HepG2 (cell line): ENCODE results near the gene ZNF700. TPM values are rescaled to one million over a fixed set of nuclear protein-coding genes. Genes with fewer than 3 reads are reported as not detected.

ENCODE experiments used
- ELF1 ChIP-seq: sonication (generic); formaldehyde crosslinking; IDR thresholded peaks from 2 replicates; pipeline ENCODE4 v1.4.0; 2020; ENCODE audit warnings: missing genetic modification reagents
- EZH2 ChIP-seq: conservative IDR thresholded peaks from 2 replicates; pipeline ENCODE4 v1.6.1; 2012; ENCODE audit warnings: mild to moderate bottlenecking, low read depth, low read length, moderate library complexity
- JUND ChIP-seq: sonication (generic); formaldehyde crosslinking; IDR thresholded peaks from 2 replicates; pipeline ENCODE4 v1.8.0; 2022; ENCODE audit warnings: mild to moderate bottlenecking, missing genetic modification reagents
- MIER3 ChIP-seq: IDR thresholded peaks from 2 replicates; pipeline ENCODE4 v1.6.1; 2016; ENCODE audit warnings: missing compliant biosample characterization, borderline replicate concordance
- MZF1 ChIP-seq: sonication (generic); formaldehyde crosslinking; IDR thresholded peaks from 2 replicates; pipeline ENCODE4 v1.8.1; 2023; ENCODE audit warnings: mild to moderate bottlenecking, missing genetic modification reagents, borderline replicate concordance
- PAXIP1 ChIP-seq: sonication (generic); formaldehyde crosslinking; conservative IDR thresholded peaks from 2 replicates; pipeline ENCODE4 v1.4.0; 2020; ENCODE audit warnings: mild to moderate bottlenecking, missing genetic modification reagents, moderate library complexity
- SETDB1 ChIP-seq: sonication (generic); formaldehyde crosslinking; IDR thresholded peaks from 2 replicates; pipeline ENCODE4 v1.5.1; 2020; ENCODE audit warnings: missing genetic modification reagents, mild to moderate bottlenecking, borderline replicate concordance
- SMAD3 ChIP-seq: sonication (generic); formaldehyde crosslinking; IDR thresholded peaks from 2 replicates; pipeline ENCODE4 v1.4.0; 2020; ENCODE audit warnings: missing genetic modification reagents
- ZBTB8A ChIP-seq: sonication (generic); formaldehyde crosslinking; IDR thresholded peaks from 2 replicates; pipeline ENCODE4 v1.4.0; 2020; ENCODE audit warnings: mild to moderate bottlenecking, low read depth, missing genetic modification reagents, borderline replicate concordance
- ZNF235 ChIP-seq: sonication (generic); formaldehyde crosslinking; IDR thresholded peaks from 2 replicates; pipeline ENCODE4 v1.8.1; 2023; ENCODE audit warnings: mild to moderate bottlenecking, missing genetic modification reagents, borderline replicate concordance
- ZNF30 ChIP-seq: sonication (generic); formaldehyde crosslinking; IDR thresholded peaks from 2 replicates; pipeline ENCODE4 v1.5.0; 2020; ENCODE audit warnings: mild to moderate bottlenecking, missing genetic modification reagents
- ZNF337 ChIP-seq: sonication (generic); formaldehyde crosslinking; IDR thresholded peaks from 2 replicates; pipeline ENCODE4 v1.5.1; 2020; ENCODE audit warnings: missing genetic modification reagents, low read depth, mild to moderate bottlenecking, borderline replicate concordance
- ZSCAN22 ChIP-seq: sonication (generic); formaldehyde crosslinking; IDR thresholded peaks from 2 replicates; pipeline ENCODE4 v1.4.0; 2020; ENCODE audit warnings: mild to moderate bottlenecking, missing genetic modification reagents
- ZSCAN5A ChIP-seq: sonication (generic); formaldehyde crosslinking; IDR thresholded peaks from 2 replicates; pipeline ENCODE4 v1.8.0; 2022; ENCODE audit warnings: mild to moderate bottlenecking, missing genetic modification reagents, borderline replicate concordance
- polyA plus RNA-seq, 8 experiments: library from polyadenylated mRNA; depleted of rRNA in 3 of 8; stranded (reverse) in 7 of 8; unstranded in 1 of 8; fragments of >200 nt; fragmentation: Illumina TruSeq in 4 of 8; extraction: Trizol in 4 of 8; gene quantifications; 2 replicates each; pipeline versions ENCODE4 v1.2.1 to v1.2.3, GENCODE V29; 2011 to 2016; ENCODE audit warnings: low read depth in 4 of 8, missing spikeins in 1 of 8, mixed read lengths in 1 of 8; ENCODE audit not compliant: insufficient read depth in 1 of 8
- total RNA-seq, 5 experiments: library from RNA; depleted of rRNA; stranded (reverse); fragments of >200 nt; fragmentation: Illumina TruSeq; extraction: Trizol; gene quantifications; 2 replicates each; pipeline ENCODE4 v1.2.3, GENCODE V29; 2016; ENCODE audit warnings: low read depth in 1 of 5
- TF ChIP-seq, protein P1 (sequence below): IDR thresholded peaks from 2 replicates; pipeline ENCODE4 v1.6.1; 2016; ENCODE audit warnings: low read depth, missing genetic modification reagents, missing compliant biosample characterization
- TF ChIP-seq, protein P2 (sequence below): sonication (generic); formaldehyde crosslinking; IDR thresholded peaks from 2 replicates; pipeline ENCODE4 v1.4.0; 2020; ENCODE audit warnings: mild to moderate bottlenecking, low read depth, missing genetic modification reagents

Gene ZNF700
- total and polyA plus RNA-seq, 2 of the 13 experiments (the other 11 are each of a cell fraction or from before 2014, with no cell fraction given) = 6.0 to 12.8 TPM

GRCh38 chr19:11887611-11888531 lies 37.0 kb upstream of the ZNF700 start, which contains the start of gene ZNF69 (continued):
- TF ChIP-seq ZSCAN22 (CRISPR knock-in tag) (no peak; the same call in 1 of the 2 replicates), ZSCAN5A (CRISPR knock-in tag) (peak; percentile 82), ZNF30 (CRISPR knock-in tag) (no peak), JUND (CRISPR knock-in tag) (no peak), SETDB1 (CRISPR knock-in tag) (no peak), ZBTB8A (no peak), EZH2 (no peak), PAXIP1 (peak; percentile 79; the same call in 1 of the 2 replicates), ELF1 (CRISPR knock-in tag) (peak; percentile 42; the same call in 1 of the 2 replicates), ZNF235 (CRISPR knock-in tag) (no peak), MZF1 (no peak), MIER3 (peak; percentile 71), SMAD3 (CRISPR knock-in tag) (peak; percentile 61; the same call in 1 of the 2 replicates), ZNF337 (CRISPR knock-in tag) (0 out of 2 replicates have a peak, but pooled peaks have one; percentile 45)
- TF ChIP-seq, protein P1, sequence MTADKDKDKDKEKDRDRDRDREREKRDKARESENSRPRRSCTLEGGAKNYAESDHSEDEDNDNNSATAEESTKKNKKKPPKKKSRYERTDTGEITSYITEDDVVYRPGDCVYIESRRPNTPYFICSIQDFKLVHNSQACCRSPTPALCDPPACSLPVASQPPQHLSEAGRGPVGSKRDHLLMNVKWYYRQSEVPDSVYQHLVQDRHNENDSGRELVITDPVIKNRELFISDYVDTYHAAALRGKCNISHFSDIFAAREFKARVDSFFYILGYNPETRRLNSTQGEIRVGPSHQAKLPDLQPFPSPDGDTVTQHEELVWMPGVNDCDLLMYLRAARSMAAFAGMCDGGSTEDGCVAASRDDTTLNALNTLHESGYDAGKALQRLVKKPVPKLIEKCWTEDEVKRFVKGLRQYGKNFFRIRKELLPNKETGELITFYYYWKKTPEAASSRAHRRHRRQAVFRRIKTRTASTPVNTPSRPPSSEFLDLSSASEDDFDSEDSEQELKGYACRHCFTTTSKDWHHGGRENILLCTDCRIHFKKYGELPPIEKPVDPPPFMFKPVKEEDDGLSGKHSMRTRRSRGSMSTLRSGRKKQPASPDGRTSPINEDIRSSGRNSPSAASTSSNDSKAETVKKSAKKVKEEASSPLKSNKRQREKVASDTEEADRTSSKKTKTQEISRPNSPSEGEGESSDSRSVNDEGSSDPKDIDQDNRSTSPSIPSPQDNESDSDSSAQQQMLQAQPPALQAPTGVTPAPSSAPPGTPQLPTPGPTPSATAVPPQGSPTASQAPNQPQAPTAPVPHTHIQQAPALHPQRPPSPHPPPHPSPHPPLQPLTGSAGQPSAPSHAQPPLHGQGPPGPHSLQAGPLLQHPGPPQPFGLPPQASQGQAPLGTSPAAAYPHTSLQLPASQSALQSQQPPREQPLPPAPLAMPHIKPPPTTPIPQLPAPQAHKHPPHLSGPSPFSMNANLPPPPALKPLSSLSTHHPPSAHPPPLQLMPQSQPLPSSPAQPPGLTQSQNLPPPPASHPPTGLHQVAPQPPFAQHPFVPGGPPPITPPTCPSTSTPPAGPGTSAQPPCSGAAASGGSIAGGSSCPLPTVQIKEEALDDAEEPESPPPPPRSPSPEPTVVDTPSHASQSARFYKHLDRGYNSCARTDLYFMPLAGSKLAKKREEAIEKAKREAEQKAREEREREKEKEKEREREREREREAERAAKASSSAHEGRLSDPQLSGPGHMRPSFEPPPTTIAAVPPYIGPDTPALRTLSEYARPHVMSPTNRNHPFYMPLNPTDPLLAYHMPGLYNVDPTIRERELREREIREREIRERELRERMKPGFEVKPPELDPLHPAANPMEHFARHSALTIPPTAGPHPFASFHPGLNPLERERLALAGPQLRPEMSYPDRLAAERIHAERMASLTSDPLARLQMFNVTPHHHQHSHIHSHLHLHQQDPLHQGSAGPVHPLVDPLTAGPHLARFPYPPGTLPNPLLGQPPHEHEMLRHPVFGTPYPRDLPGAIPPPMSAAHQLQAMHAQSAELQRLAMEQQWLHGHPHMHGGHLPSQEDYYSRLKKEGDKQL (CRISPR knock-in tag) = no peak
- TF ChIP-seq, protein P2, sequence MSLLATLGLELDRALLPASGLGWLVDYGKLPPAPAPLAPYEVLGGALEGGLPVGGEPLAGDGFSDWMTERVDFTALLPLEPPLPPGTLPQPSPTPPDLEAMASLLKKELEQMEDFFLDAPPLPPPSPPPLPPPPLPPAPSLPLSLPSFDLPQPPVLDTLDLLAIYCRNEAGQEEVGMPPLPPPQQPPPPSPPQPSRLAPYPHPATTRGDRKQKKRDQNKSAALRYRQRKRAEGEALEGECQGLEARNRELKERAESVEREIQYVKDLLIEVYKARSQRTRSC (CRISPR knock-in tag) = no peak
